ENCODE results near the gene DOCK7.

- TF ChIP-seq CTCF (conservative IDR thresholded peaks at IDR 0.05 in 1 of 2, IDR thresholded peaks at IDR 0.05 in 1 of 2; ENCODE audit: extremely low read depth in 1 of 2, insufficient read depth in 1 of 2, low read depth in 1 of 2, low read length in 2 of 2) (no peak), EZH2 (IDR thresholded peaks at IDR 0.05; ENCODE audit: borderline replicate concordance, low read length) (no peak)
Observed at GRCh38 chr1:62613890-62614289, 74.3 kb downstream of the DOCK7 start.

Data from mammary epithelial cell (primary cell).